NB4 (cell line): ENCODE results near the gene APOE.
"Not testable (repeated sequence)": the region's sequence is repeated elsewhere in the genome, so short reads cannot be mapped to it uniquely, and the experiment has no call there.

ENCODE experiments used
- DNase-seq: peaks from one replicate; pipeline ENCODE4 v3.0.0; 2010; ENCODE audit warnings: low read depth
- H3K4me3 ChIP-seq: one replicate; pipeline ENCODE4 v1.5.1; 2011; ENCODE audit warnings: mild to moderate bottlenecking, low read depth, low read length, moderate library complexity
- CTCF ChIP-seq: IDR thresholded peaks from one replicate; pipeline ENCODE4 v1.5.1; 2012; ENCODE audit warnings: low read depth, low read length
- MAX ChIP-seq: IDR thresholded peaks from 2 replicates; pipeline ENCODE4 v1.6.1; 2011; ENCODE audit warnings: low read depth, low read length
- MYC ChIP-seq: IDR thresholded peaks from 2 replicates; pipeline ENCODE4 v1.6.1; 2011; ENCODE audit warnings: low read depth, low read length
- POLR2A ChIP-seq: IDR thresholded peaks from 2 replicates; pipeline ENCODE4 v1.6.1; 2011; ENCODE audit warnings: mild to moderate bottlenecking; ENCODE audit not compliant: insufficient read length; ENCODE audit errors: extremely low read depth

Gene APOE

GRCh38 chr19:44905437-44906160 lies at the start of gene APOE:
TSS of gene APOE (plus strand) at chr19:44905796. CDS start at chr19:44906625, 829 bp downstream.
- no peak within 1 kb of the TSS for H3K4me3 ChIP-seq
- TF ChIP-seq CTCF (no peak), MYC (no peak), POLR2A (no peak), MAX (no peak)
- DNase-seq: no peak

GRCh38 chr19:44856421-44857083 lies 49.0 kb upstream of the APOE start:
- peak; percentile 59 for DNase-seq
- no peak overlapping the region for H3K4me3 ChIP-seq

GRCh38 chr19:44857837-44858236 lies 47.8 kb upstream of the APOE start:
- TF ChIP-seq MAX: no peak
- no peak for TF ChIP-seq MYC
- no peak for TF ChIP-seq CTCF
- TF ChIP-seq POLR2A: no peak
- no peak overlapping the region for H3K4me3 ChIP-seq
- DNase-seq: no peak

More at GRCh38 chr19:44856421-44857083, 49.0 kb upstream of the APOE start:
- TF ChIP-seq MAX (no peak), POLR2A (no peak), CTCF (no peak), MYC (no peak)

- not testable (repeated sequence) for DNase-seq, H3K4me3 ChIP-seq
Observed at GRCh38 chr19:44861576-44861975, 44.0 kb upstream of the APOE start.

- no peak overlapping the region for H3K4me3 ChIP-seq
- TF ChIP-seq MYC (no peak), MAX (no peak)
Observed at GRCh38 chr19:44863990-44864389, 41.6 kb upstream of the APOE start.

GRCh38 chr19:44865196-44865767 lies 40.3 kb upstream of the APOE start:
- no peak for DNase-seq
- no peak for TF ChIP-seq CTCF
- no peak for TF ChIP-seq MYC
- TF ChIP-seq MAX: no peak
- TF ChIP-seq POLR2A: no peak
- no peak overlapping the region for H3K4me3 ChIP-seq

More at GRCh38 chr19:44863990-44864389, 41.6 kb upstream of the APOE start:
- DNase-seq: no peak
